Glutamatergic neuron (in vitro differentiated cells): ENCODE results near the gene MST1. TPM values are rescaled to one million over a fixed set of nuclear protein-coding genes. Genes with fewer than 3 reads are reported as not detected.

Experiments
- DNase-seq: peaks from one replicate; pipeline ENCODE4 v3.0.0; 2022
- H3K27ac Mint-ChIP-seq: one replicate; pipeline ENCODE4 v1.8.0; 2020; ENCODE audit warnings: mild to moderate bottlenecking, mixed read lengths, inconsistent platforms; ENCODE audit not compliant: unreplicated experiment
- H3K27me3 Mint-ChIP-seq: one replicate; pipeline ENCODE4 v1.8.0; 2020; ENCODE audit warnings: mild to moderate bottlenecking, moderate library complexity, mixed read lengths, inconsistent platforms; ENCODE audit not compliant: unreplicated experiment
- H3K36me3 Mint-ChIP-seq: one replicate; pipeline ENCODE4 v1.8.0; 2020; ENCODE audit warnings: mild to moderate bottlenecking, mixed read lengths, inconsistent platforms; ENCODE audit not compliant: unreplicated experiment
- H3K4me1 Mint-ChIP-seq: one replicate; pipeline ENCODE4 v1.8.0; 2020; ENCODE audit warnings: mild to moderate bottlenecking, low read depth, mixed read lengths, inconsistent platforms; ENCODE audit not compliant: unreplicated experiment
- H3K4me3 Mint-ChIP-seq: one replicate; pipeline ENCODE4 v1.8.0; 2020; ENCODE audit warnings: mild to moderate bottlenecking, mixed read lengths, inconsistent platforms; ENCODE audit not compliant: unreplicated experiment
- H3K9me3 Mint-ChIP-seq: one replicate; pipeline ENCODE4 v1.8.0; 2020; ENCODE audit warnings: mild to moderate bottlenecking, moderate library complexity, mixed read lengths, inconsistent platforms; ENCODE audit not compliant: unreplicated experiment
- total RNA-seq: library from RNA; stranded (reverse); fragmentation: NEBNext Ultra II Directional; extraction: Animal tissue kit (Norgen Biotek cat#: 25700); gene quantifications from one replicate; pipeline ENCODE4 v1.2.1, GENCODE V29; 2021; ENCODE audit not compliant: unreplicated experiment
- TF ChIP-seq, protein P1 (sequence below): fragments of 200-600 bp; sonication (generic); IDR thresholded peaks from one replicate; pipeline ENCODE4 v1.5.0; 2021; ENCODE audit not compliant: partially characterized antibody, unreplicated experiment

Gene MST1
- total RNA-seq, 1 donor from 2014 or later, result 23.4 TPM

DNA sequence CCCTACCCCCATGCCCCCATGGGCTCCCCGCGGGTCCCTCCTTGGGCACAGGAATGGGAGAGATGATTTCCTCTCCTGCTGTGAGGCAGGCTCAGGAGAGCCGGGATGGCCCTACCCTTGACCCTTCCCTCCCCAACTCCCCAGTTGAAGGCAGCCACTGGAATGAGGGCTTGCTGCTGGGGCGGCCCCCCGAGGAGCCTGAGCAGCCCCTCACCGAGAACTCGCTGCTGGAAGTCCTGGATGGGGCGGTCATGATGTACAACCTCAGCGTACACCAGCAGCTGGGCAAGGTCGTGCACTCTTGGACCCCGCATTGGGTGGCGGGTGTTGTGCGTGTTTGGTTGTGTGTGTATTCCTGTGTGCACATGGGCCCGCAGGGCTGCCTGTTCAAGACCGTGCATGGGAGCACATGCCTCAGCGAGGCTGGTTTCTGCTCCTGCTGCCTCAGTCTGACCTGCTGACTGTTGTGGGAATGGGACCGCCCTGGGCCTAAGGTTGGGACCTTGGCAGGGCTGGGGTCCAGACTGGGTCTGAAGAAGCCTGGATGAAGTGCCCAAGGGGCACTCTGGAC, 16.2 kb upstream of the MST1 start:
- H3K9me3 Mint-ChIP-seq, result peaks cover 2% of the 10 kb centered on the region
- H3K36me3 Mint-ChIP-seq, result no peaks in the 10 kb centered on the region
- DNase-seq, result no peak
- TF ChIP-seq, protein P1, sequence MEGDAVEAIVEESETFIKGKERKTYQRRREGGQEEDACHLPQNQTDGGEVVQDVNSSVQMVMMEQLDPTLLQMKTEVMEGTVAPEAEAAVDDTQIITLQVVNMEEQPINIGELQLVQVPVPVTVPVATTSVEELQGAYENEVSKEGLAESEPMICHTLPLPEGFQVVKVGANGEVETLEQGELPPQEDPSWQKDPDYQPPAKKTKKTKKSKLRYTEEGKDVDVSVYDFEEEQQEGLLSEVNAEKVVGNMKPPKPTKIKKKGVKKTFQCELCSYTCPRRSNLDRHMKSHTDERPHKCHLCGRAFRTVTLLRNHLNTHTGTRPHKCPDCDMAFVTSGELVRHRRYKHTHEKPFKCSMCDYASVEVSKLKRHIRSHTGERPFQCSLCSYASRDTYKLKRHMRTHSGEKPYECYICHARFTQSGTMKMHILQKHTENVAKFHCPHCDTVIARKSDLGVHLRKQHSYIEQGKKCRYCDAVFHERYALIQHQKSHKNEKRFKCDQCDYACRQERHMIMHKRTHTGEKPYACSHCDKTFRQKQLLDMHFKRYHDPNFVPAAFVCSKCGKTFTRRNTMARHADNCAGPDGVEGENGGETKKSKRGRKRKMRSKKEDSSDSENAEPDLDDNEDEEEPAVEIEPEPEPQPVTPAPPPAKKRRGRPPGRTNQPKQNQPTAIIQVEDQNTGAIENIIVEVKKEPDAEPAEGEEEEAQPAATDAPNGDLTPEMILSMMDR, result no peak
- no peak overlapping the region for H3K27ac Mint-ChIP-seq
- peaks cover 18% of the 10 kb centered on the region for H3K4me1 Mint-ChIP-seq
- no peak overlapping the region for H3K4me3 Mint-ChIP-seq
- peaks cover 15% of the 10 kb centered on the region for H3K27me3 Mint-ChIP-seq

DNA sequence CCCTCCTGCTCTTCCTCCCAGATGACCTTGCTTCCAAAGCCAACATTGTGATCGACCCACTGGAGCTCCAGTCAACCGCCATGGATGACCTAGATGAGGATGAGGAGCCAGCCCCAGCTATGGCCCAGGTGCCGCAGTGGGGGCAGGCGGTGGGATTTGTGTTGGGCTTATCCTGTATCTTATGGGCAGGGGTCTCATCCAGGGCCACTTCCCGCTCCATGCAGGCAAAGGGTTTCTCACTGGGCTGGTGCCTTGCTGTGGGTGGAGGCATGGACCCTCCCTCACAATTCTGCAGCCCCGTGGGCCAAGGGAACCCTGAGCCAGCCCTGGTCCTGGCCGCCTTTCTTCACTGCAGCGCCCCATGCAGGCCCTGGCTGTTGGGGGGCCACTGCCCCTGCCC, 15.4 kb upstream of the MST1 start:
- TF ChIP-seq, protein P1, result no peak
- Mint-ChIP-seq H3K9me3 (peaks cover 2% of the 10 kb centered on the region), H3K27ac (no peak overlapping the region), H3K36me3 (no peaks in the 10 kb centered on the region), H3K4me1 (peaks cover 18% of the 10 kb centered on the region), H3K27me3 (peaks cover 15% of the 10 kb centered on the region), H3K4me3 (no peak overlapping the region)
- DNase-seq, result no peak

DNA sequence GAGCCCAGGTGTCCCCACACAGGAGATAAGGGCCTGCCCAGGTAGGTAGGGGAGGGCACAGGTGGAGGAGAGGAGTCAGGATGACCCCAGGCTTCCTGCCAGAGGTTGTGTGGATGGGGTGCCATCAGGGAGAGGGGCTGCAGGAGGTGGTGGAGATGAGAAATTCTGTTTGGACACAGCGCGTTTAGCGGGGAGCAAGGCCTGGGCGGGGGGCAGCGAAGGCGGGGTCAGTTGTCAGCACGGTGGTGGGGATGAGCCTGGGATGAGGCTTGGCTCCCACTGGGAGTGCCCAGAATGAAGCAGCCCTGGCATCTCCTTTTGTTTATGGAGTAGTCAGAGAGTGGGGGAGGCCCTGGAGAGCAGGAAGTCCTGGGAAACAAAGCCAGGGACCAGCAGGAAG, 14.7 kb upstream of the MST1 start:
- Mint-ChIP-seq H3K4me3 (no peak overlapping the region), H3K9me3 (peaks cover 2% of the 10 kb centered on the region), H3K27ac (no peak overlapping the region), H3K4me1 (peaks cover 18% of the 10 kb centered on the region), H3K27me3 (peaks cover 15% of the 10 kb centered on the region), H3K36me3 (no peaks in the 10 kb centered on the region)
- DNase-seq, result no peak
- TF ChIP-seq, protein P1, result no peak

DNA sequence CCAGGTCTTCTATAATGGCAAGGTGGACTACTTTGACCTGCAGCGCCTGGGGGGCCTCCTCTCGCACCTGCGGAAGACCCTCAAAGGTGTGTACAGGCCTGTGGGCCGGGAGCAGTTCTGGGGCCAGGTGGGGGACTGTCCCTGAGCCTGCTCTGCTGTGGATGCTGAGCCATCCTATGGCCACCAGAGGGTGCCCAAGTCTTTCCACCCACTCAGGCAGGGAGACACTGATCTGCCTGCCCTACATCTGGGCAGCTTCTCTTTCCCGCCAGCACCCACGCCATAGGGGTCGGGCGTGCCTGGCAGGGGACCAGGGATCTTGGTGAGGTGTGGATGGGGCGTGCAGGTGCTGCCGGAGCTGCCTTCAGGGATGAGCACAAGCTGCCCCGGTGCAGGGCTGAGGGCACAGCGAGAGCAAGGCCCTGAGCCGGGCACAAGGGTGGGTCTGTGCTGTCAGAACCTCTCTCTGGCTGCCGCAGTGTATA, 14.2 kb upstream of the MST1 start:
- Mint-ChIP-seq H3K9me3 (peaks cover 2% of the 10 kb centered on the region), H3K27ac (no peak overlapping the region), H3K27me3 (peaks cover 15% of the 10 kb centered on the region), H3K4me3 (no peak overlapping the region), H3K36me3 (no peaks in the 10 kb centered on the region), H3K4me1 (peaks cover 18% of the 10 kb centered on the region)
- DNase-seq, result peak; percentile 77
- TF ChIP-seq, protein P1, result peak; percentile 85

DNA sequence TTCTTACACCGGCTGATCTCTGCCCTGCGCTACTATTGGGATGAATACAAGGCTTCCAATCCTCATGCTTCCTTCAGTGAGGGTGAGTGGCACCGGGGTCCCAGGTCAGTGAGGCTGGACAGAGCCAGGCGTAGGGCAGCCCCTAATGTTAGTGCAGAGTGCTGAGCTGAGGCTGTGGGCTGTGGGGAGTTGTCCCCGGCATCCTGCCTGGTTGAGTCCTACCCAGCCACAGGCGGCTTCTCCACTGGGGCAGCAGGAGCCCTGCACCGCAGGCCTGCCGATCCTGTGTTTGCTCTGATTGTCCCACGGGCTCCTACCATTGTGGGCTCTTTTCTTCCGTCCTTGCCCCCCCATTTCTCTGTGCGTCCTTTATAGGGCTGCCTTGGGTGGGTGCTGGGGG, 13.4 kb upstream of the MST1 start:
- Mint-ChIP-seq H3K36me3 (no peaks in the 10 kb centered on the region), H3K4me3 (no peak overlapping the region)

More for the DNA sequence above, 13.4 kb upstream of the MST1 start:
- peaks cover 11% of the 10 kb centered on the region for H3K27me3 Mint-ChIP-seq
- H3K9me3 Mint-ChIP-seq, result peaks cover 2% of the 10 kb centered on the region
- peaks cover 11% of the 10 kb centered on the region for H3K4me1 Mint-ChIP-seq
- TF ChIP-seq, protein P1, result no peak
- H3K27ac Mint-ChIP-seq, result no peak overlapping the region
- DNase-seq, result no peak
